Measurements from ENCODE around the gene ATP5F1D. TPM values are rescaled to one million over a fixed set of nuclear protein-coding genes. Genes with fewer than 3 reads are reported as not detected.

The ATP5F1D gene
- polyA plus RNA-seq, 4 donors = 126 to 823 (median 492) TPM

GRCh38 chr19:1285737-1286360 lies 44.3 kb downstream of the ATP5F1D start, which contains the start of gene EFNA2:
Gene EFNA2, plus strand, starts transcription at chr19:1285873. Its CDS starts 296 bp downstream, at chr19:1286169.
- 1% methylated on average over 36 to 113 of the region's 113 CpGs for WGBS, 3 donors
- H3K36me3 ChIP-seq (ENCODE audit: control insufficient read depth in 3 of 3, insufficient read depth in 2 of 3, low read depth in 1 of 3, low read length in 3 of 3) = peaks cover 0 to 45% (median 0%) of the 10 kb centered on the region in 3 donors
- H3K4me3 ChIP-seq (ENCODE audit: low read depth in 1 of 3, low read length in 3 of 3) = peak within 1 kb of the TSS; percentile 43 to 97 (median 80)
- FAIRE-seq (no peak), DNase-seq (peak; percentile 58 to 77)
- peak within 1 kb of the TSS; percentile 86 to 99 (median 93) for H3K27ac ChIP-seq (ENCODE audit: low read depth in 1 of 3, low read length in 2 of 3)
- peaks cover 0 to 11% (median 3%) of the 10 kb centered on the region in 3 donors for H3K27me3 ChIP-seq (ENCODE audit: control insufficient read depth in 3 of 3, insufficient read depth in 3 of 3, low read length in 3 of 3)
- H3K9me3 ChIP-seq (ENCODE audit: control insufficient read depth in 2 of 2, insufficient read depth in 1 of 2, low read depth in 1 of 2, low read length in 1 of 2) = no peaks in the 10 kb centered on the region
- peaks cover 0 to 53% (median 0%) of the 10 kb centered on the region in 3 donors for H3K4me1 ChIP-seq (ENCODE audit: control insufficient read depth in 3 of 3, insufficient read depth in 2 of 3, low read depth in 1 of 3, low read length in 2 of 3)

GRCh38 chr19:1286487-1287353 lies 45.2 kb downstream of the ATP5F1D start:
- H3K36me3 ChIP-seq (ENCODE audit: control insufficient read depth in 3 of 3, insufficient read depth in 2 of 3, low read depth in 1 of 3, low read length in 3 of 3) = peaks cover 0 to 46% (median 0%) of the 10 kb centered on the region in 3 donors
- H3K27ac ChIP-seq (ENCODE audit: low read depth in 1 of 3, low read length in 2 of 3) = peak overlapping the region; percentile 84 to 93 (median 86)
- H3K4me1 ChIP-seq (ENCODE audit: control insufficient read depth in 3 of 3, insufficient read depth in 2 of 3, low read depth in 1 of 3, low read length in 2 of 3) = peaks cover 0 to 62% (median 0%) of the 10 kb centered on the region in 3 donors
- FAIRE-seq (no peak), DNase-seq (peak in 1 of 2 donors; percentile 37)
- H3K27me3 ChIP-seq (ENCODE audit: control insufficient read depth in 3 of 3, insufficient read depth in 3 of 3, low read length in 3 of 3) = peaks cover 0 to 11% (median 3%) of the 10 kb centered on the region in 3 donors
- no peaks in the 10 kb centered on the region for H3K9me3 ChIP-seq (ENCODE audit: control insufficient read depth in 2 of 2, insufficient read depth in 1 of 2, low read depth in 1 of 2, low read length in 1 of 2)
- H3K4me3 ChIP-seq (ENCODE audit: low read depth in 1 of 3, low read length in 3 of 3) = peak overlapping the region; percentile 43 to 97 (median 80)
- 13 to 26% (median 20%) methylated on average over 32 to 38 of the region's 38 CpGs for WGBS, 3 donors

GRCh38 chr19:1287354-1288225 lies 46.0 kb downstream of the ATP5F1D start:
- H3K4me3 ChIP-seq (ENCODE audit: low read depth in 1 of 3, low read length in 3 of 3) = peak overlapping the region; percentile 32 to 97 (median 80)
- DNase-seq = peak in 1 of 2 donors; percentile 42
- H3K4me1 ChIP-seq (ENCODE audit: control insufficient read depth in 3 of 3, insufficient read depth in 2 of 3, low read depth in 1 of 3, low read length in 2 of 3) = peaks cover 0 to 71% (median 4%) of the 10 kb centered on the region in 3 donors
- peak overlapping the region; percentile 4 to 93 (median 53) for H3K27ac ChIP-seq (ENCODE audit: low read depth in 1 of 3, low read length in 2 of 3)
- no peaks in the 10 kb centered on the region for H3K9me3 ChIP-seq (ENCODE audit: control insufficient read depth in 2 of 2, insufficient read depth in 1 of 2, low read depth in 1 of 2, low read length in 1 of 2)
- WGBS, 3 donors = 44 to 52% (median 51%) methylated on average over 47 to 55 of the region's 55 CpGs
- no peak for FAIRE-seq
- peaks cover 0 to 11% (median 3%) of the 10 kb centered on the region in 3 donors for H3K27me3 ChIP-seq (ENCODE audit: control insufficient read depth in 3 of 3, insufficient read depth in 3 of 3, low read length in 3 of 3)
- peaks cover 0 to 54% (median 0%) of the 10 kb centered on the region in 3 donors for H3K36me3 ChIP-seq (ENCODE audit: control insufficient read depth in 3 of 3, insufficient read depth in 2 of 3, low read depth in 1 of 3, low read length in 3 of 3)

GRCh38 chr19:1288226-1288612 lies 46.7 kb downstream of the ATP5F1D start:
- DNase-seq = no peak
- H3K4me3 ChIP-seq (ENCODE audit: low read depth in 1 of 3, low read length in 3 of 3) = peak overlapping the region in 1 of 3 donors; percentile 97
- peaks cover 0 to 73% (median 4%) of the 10 kb centered on the region in 3 donors for H3K4me1 ChIP-seq (ENCODE audit: control insufficient read depth in 3 of 3, insufficient read depth in 2 of 3, low read depth in 1 of 3, low read length in 2 of 3)
- no peaks in the 10 kb centered on the region for H3K9me3 ChIP-seq (ENCODE audit: control insufficient read depth in 2 of 2, insufficient read depth in 1 of 2, low read depth in 1 of 2, low read length in 1 of 2)
- peak overlapping the region in 2 of 3 donors; percentile 53 to 93 for H3K27ac ChIP-seq (ENCODE audit: low read depth in 1 of 3, low read length in 2 of 3)
- H3K36me3 ChIP-seq (ENCODE audit: control insufficient read depth in 3 of 3, insufficient read depth in 2 of 3, low read depth in 1 of 3, low read length in 3 of 3) = peaks cover 0 to 60% (median 0%) of the 10 kb centered on the region in 3 donors
- no peak for FAIRE-seq
- WGBS, 3 donors = 87 to 91% (median 88%) methylated on average over 15 to 18 of the region's 18 CpGs
- peaks cover 0 to 11% (median 3%) of the 10 kb centered on the region in 3 donors for H3K27me3 ChIP-seq (ENCODE audit: control insufficient read depth in 3 of 3, insufficient read depth in 3 of 3, low read length in 3 of 3)

DNA sequence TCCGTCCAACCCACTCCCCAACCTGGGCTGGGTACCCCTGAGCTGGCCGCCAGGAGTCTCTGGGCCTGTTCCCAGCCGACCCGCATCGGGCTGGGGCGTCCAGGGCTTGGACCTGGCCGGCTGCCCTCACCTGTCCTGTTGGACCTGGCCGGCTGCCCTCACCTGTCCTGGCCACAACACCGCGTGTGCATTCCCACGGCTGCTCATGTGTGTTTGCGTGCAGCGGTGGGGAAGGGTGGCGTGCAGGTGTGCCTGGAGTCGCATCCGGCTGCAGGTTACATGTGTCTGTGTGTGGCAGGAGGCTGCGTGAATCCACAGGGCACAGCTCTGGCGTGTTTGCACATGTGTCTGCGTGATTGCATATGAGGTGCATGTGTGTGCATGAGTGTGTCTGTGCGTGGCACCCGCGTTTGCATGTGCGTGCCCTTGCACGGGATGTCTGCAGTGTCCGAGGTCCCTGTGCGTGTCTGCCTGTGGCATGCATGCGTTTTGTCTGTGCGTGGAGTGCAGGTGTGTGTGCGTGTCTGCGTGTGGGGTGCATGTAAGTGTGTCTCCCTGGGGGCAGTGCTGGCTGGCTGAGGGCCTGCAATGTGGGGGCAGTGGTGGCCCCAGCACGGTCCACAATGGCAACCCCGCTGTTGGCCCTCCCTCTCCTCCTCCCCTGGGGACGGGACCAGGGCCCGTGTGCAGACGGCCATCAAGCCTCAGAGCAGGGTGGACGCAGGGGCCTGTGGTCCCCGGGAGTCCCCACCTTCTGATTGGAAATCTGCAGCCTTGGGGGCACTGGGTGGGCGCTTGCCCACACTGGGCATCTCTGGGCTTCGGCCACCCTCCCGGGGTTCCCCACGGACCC lies 47.5 kb downstream of the ATP5F1D start:
- WGBS, 3 donors = 78 to 82% (median 80%) methylated on average over 39 to 41 of the region's 41 CpGs
- peaks cover 0 to 68% (median 0%) of the 10 kb centered on the region in 3 donors for H3K36me3 ChIP-seq (ENCODE audit: control insufficient read depth in 3 of 3, insufficient read depth in 2 of 3, low read depth in 1 of 3, low read length in 3 of 3)
- peak overlapping the region in 1 of 3 donors; percentile 8 for H3K4me3 ChIP-seq (ENCODE audit: low read depth in 1 of 3, low read length in 3 of 3)
- peaks cover 0 to 11% (median 3%) of the 10 kb centered on the region in 3 donors for H3K27me3 ChIP-seq (ENCODE audit: control insufficient read depth in 3 of 3, insufficient read depth in 3 of 3, low read length in 3 of 3)
- no peak overlapping the region for H3K27ac ChIP-seq (ENCODE audit: low read depth in 1 of 3, low read length in 2 of 3)
- peaks cover 0 to 70% (median 4%) of the 10 kb centered on the region in 3 donors for H3K4me1 ChIP-seq (ENCODE audit: control insufficient read depth in 3 of 3, insufficient read depth in 2 of 3, low read depth in 1 of 3, low read length in 2 of 3)
- DNase-seq (no peak), FAIRE-seq (no peak)
- H3K9me3 ChIP-seq (ENCODE audit: control insufficient read depth in 2 of 2, insufficient read depth in 1 of 2, low read depth in 1 of 2, low read length in 1 of 2) = no peaks in the 10 kb centered on the region

GRCh38 chr19:1289686-1290025 lies 48.1 kb downstream of the ATP5F1D start:
- 63 to 79% (median 65%) methylated on average over 18 to 19 of the region's 19 CpGs for WGBS, 3 donors
- no peak for DNase-seq
- Histone ChIP-seq H3K4me1 (ENCODE audit: control insufficient read depth in 3 of 3, insufficient read depth in 2 of 3, low read depth in 1 of 3, low read length in 2 of 3) (peaks cover 0 to 66% (median 4%) of the 10 kb centered on the region in 3 donors), H3K27ac (ENCODE audit: low read depth in 1 of 3, low read length in 2 of 3) (no peak overlapping the region), H3K36me3 (ENCODE audit: control insufficient read depth in 3 of 3, insufficient read depth in 2 of 3, low read depth in 1 of 3, low read length in 3 of 3) (peaks cover 0 to 74% (median 0%) of the 10 kb centered on the region in 3 donors), H3K4me3 (ENCODE audit: low read depth in 1 of 3, low read length in 3 of 3) (no peak overlapping the region), H3K9me3 (ENCODE audit: control insufficient read depth in 2 of 2, insufficient read depth in 1 of 2, low read depth in 1 of 2, low read length in 1 of 2) (no peaks in the 10 kb centered on the region), H3K27me3 (ENCODE audit: control insufficient read depth in 3 of 3, insufficient read depth in 3 of 3, low read length in 3 of 3) (peaks cover 0 to 11% (median 3%) of the 10 kb centered on the region in 3 donors)
- no peak for FAIRE-seq

DNA sequence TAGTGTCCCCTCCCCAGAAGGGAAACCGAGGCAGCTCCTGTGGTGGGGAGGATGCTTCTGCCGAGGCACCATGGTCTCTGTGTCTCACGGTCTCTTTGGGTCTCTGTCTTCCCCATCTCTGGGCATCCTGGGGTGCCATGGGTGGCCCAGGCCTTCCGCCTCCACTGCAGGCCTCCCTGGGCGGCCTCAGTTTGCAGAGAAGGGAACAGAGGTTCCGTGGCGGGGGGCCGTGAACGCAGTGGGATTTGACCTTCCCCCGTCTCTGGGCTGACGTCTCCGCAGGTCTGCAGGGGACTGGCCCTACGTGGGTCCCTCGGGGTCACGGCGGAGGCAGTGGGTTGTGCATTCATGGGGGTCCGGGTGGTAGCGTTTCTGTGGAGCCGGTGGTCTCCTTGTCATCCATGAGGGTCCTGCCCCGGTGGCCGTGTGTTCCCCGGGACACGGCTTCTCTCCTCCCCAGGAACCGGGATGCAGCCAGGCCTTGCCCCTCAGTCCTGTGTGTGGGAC lies 48.7 kb downstream of the ATP5F1D start:
- Histone ChIP-seq H3K4me3 (ENCODE audit: low read depth in 1 of 3, low read length in 3 of 3) (peak overlapping the region in 1 of 3 donors; percentile 48), H3K36me3 (ENCODE audit: control insufficient read depth in 3 of 3, insufficient read depth in 2 of 3, low read depth in 1 of 3, low read length in 3 of 3) (peaks cover 0 to 77% (median 0%) of the 10 kb centered on the region in 3 donors), H3K4me1 (ENCODE audit: control insufficient read depth in 3 of 3, insufficient read depth in 2 of 3, low read depth in 1 of 3, low read length in 2 of 3) (peaks cover 0 to 66% (median 4%) of the 10 kb centered on the region in 3 donors), H3K27me3 (ENCODE audit: control insufficient read depth in 3 of 3, insufficient read depth in 3 of 3, low read length in 3 of 3) (peaks cover 0 to 11% (median 0%) of the 10 kb centered on the region in 3 donors), H3K9me3 (ENCODE audit: control insufficient read depth in 2 of 2, insufficient read depth in 1 of 2, low read depth in 1 of 2, low read length in 1 of 2) (no peaks in the 10 kb centered on the region), H3K27ac (ENCODE audit: low read depth in 1 of 3, low read length in 2 of 3) (peak overlapping the region; percentile 1 to 94 (median 77))
- 79 to 87% (median 86%) methylated on average over 24 of the region's 24 CpGs for WGBS, 3 donors
- DNase-seq (no peak), FAIRE-seq (no peak)
